Vagina (tissue), 2 donors: ENCODE results near the gene GALNT2.

Source experiments
- POLR2A ChIP-seq, 2 donors: fragments of 450-650 bp; IDR thresholded peaks; one replicate each; pipeline ENCODE4 v1.6.1; 2017; ENCODE audit warnings: antibody characterized with exemption in 2 of 2, mild to moderate bottlenecking in 2 of 2, moderate library complexity in 2 of 2
- POLR2AphosphoS5 ChIP-seq, 2 donors: sonication (generic); formaldehyde crosslinking; IDR thresholded peaks; one replicate each; pipeline ENCODE4 v1.9.0; 2017; ENCODE audit warnings: antibody characterized with exemption in 2 of 2, mild to moderate bottlenecking in 2 of 2, low read depth in 1 of 2; ENCODE audit not compliant: insufficient read depth in 1 of 2
- TF ChIP-seq, protein P1 (sequence below), 3 experiments: fragments of 450-650 bp in 2 of 3; fragments of 200-600 bp in 1 of 3; sonication (generic) in 1 of 3; IDR thresholded peaks; one replicate each; pipeline ENCODE4 v1.5.1; 2017 to 2019; ENCODE audit warnings: antibody characterized with exemption in 3 of 3, mild to moderate bottlenecking in 2 of 3, moderate library complexity in 2 of 3

DNA sequence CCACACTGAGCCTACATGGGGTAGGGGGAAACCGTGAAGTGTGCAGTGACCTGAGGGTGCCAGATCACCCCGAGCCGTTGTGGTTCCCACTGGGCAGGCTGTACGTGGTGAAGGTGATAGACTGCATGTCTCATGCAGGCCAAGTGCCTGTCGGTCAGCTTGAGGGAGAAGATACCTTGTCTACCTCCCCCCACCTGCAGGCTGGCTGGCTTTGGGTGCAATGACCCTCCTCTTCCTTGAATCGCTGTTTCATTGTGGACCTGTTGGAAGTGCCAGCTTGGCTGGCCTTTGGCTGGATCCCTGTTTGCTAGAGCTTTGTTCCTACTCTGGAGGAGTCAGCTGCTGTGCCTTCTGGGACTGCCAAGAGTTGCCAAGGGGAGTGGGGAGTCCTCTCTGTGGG, 92.5 kb downstream of the GALNT2 start:
- TF ChIP-seq POLR2AphosphoS5 (IDR thresholded peaks at IDR 0.05; ENCODE audit: insufficient read depth in 1 of 2, low read depth in 1 of 2) (no peak), POLR2A (IDR thresholded peaks at IDR 0.05) (no peak)
- TF ChIP-seq, protein P1, sequence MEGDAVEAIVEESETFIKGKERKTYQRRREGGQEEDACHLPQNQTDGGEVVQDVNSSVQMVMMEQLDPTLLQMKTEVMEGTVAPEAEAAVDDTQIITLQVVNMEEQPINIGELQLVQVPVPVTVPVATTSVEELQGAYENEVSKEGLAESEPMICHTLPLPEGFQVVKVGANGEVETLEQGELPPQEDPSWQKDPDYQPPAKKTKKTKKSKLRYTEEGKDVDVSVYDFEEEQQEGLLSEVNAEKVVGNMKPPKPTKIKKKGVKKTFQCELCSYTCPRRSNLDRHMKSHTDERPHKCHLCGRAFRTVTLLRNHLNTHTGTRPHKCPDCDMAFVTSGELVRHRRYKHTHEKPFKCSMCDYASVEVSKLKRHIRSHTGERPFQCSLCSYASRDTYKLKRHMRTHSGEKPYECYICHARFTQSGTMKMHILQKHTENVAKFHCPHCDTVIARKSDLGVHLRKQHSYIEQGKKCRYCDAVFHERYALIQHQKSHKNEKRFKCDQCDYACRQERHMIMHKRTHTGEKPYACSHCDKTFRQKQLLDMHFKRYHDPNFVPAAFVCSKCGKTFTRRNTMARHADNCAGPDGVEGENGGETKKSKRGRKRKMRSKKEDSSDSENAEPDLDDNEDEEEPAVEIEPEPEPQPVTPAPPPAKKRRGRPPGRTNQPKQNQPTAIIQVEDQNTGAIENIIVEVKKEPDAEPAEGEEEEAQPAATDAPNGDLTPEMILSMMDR (IDR thresholded peaks at IDR 0.05): no peak
